ENCODE measurements around the gene MICAL2. TPM values are rescaled to one million over a fixed set of nuclear protein-coding genes. Genes with fewer than 3 reads are reported as not detected.

MICAL2 gene
- total and polyA plus RNA-seq, 10 of the 15 experiments (the other 5 are each of a cell fraction or from before 2014, with no cell fraction given) = 0.90 to 5.6 (median 2.4) TPM

DNA sequence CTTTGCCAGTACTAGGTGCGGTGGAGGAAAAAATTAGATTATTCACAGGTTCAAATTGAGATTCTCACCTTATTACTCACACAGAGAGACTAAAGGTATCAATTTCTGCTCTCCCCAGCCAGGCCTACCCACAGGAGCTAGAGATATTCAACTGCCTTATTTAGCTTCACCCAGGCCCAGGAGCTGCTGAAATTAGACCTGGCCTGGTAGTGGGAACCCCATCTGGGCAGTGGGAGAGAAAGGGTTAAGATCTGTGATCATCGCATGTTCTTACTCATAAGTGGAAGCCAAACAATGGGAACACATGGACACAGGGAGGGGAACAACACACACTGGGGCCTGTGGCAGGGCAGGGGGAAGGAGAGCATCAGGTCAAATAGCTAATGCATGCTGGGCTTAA is 20.9 kb upstream of the MICAL2 start (continued):
- TF ChIP-seq, protein P1, sequence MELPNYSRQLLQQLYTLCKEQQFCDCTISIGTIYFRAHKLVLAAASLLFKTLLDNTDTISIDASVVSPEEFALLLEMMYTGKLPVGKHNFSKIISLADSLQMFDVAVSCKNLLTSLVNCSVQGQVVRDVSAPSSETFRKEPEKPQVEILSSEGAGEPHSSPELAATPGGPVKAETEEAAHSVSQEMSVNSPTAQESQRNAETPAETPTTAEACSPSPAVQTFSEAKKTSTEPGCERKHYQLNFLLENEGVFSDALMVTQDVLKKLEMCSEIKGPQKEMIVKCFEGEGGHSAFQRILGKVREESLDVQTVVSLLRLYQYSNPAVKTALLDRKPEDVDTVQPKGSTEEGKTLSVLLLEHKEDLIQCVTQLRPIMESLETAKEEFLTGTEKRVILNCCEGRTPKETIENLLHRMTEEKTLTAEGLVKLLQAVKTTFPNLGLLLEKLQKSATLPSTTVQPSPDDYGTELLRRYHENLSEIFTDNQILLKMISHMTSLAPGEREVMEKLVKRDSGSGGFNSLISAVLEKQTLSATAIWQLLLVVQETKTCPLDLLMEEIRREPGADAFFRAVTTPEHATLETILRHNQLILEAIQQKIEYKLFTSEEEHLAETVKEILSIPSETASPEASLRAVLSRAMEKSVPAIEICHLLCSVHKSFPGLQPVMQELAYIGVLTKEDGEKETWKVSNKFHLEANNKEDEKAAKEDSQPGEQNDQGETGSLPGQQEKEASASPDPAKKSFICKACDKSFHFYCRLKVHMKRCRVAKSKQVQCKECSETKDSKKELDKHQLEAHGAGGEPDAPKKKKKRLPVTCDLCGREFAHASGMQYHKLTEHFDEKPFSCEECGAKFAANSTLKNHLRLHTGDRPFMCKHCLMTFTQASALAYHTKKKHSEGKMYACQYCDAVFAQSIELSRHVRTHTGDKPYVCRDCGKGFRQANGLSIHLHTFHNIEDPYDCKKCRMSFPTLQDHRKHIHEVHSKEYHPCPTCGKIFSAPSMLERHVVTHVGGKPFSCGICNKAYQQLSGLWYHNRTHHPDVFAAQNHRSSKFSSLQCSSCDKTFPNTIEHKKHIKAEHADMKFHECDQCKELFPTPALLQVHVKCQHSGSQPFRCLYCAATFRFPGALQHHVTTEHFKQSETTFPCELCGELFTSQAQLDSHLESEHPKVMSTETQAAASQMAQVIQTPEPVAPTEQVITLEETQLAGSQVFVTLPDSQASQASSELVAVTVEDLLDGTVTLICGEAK (IDR thresholded peaks at IDR 0.05; ENCODE audit: borderline replicate concordance) = no peak
- TF ChIP-seq NFYB (IDR thresholded peaks at IDR 0.05; ENCODE audit: insufficient read depth, low read depth, low read length) = no peak
- TF ChIP-seq ATF2 (IDR thresholded peaks at IDR 0.05; ENCODE audit: low read length) = no peak
- TF ChIP-seq CHD2 (IDR thresholded peaks at IDR 0.05; ENCODE audit: borderline replicate concordance, low read depth, low read length) = no peak
- TF ChIP-seq SMC3 (IDR thresholded peaks at IDR 0.05; ENCODE audit: borderline replicate concordance, low read length) = no peak
- TF ChIP-seq SIN3A (IDR thresholded peaks at IDR 0.05; ENCODE audit: low read depth, low read length) = no peak
- TF ChIP-seq SIX5 (IDR thresholded peaks at IDR 0.05; ENCODE audit: low read depth, low read length, severe bottlenecking) = no peak
- no peak for TF ChIP-seq RBBP5 (conservative IDR thresholded peaks at IDR 0.05)
